H1 (cell line): ENCODE data around the gene METRN. TPM values are rescaled to one million over a fixed set of nuclear protein-coding genes. Genes with fewer than 3 reads are reported as not detected.

Source experiments
- CTCF ChIA-PET: fragments of 300-600 bp; sonication (Branson Sonifier 250); formaldehyde crosslinking; loops from one replicate; lab custom pipeline; 2021; ENCODE audit not compliant: partially characterized antibody; lab: Charles Lee
- POLR2A ChIA-PET: fragments of 300-600 bp; sonication (Branson Sonifier 250); formaldehyde crosslinking; loops from one replicate; lab custom pipeline; 2021; ENCODE audit warnings: inconsistent platforms; ENCODE audit not compliant: partially characterized antibody; lab: Charles Lee
- DNase-seq, 2 experiments: peaks; one replicate each; pipeline versions ENCODE4 v3.0.0 to v3.0.0-alpha.2; 2010 to 2022; ENCODE audit warnings: low spot score in 2 of 2, low read depth in 1 of 2, mixed read lengths in 1 of 2
- FAIRE-seq: peaks from 2 replicates; lab custom pipeline; 2011; peaks lifted over from hg19 to GRCh38; lab: Jason Lieb, UNC
- H2AFZ ChIP-seq: 2 replicates; pipeline ENCODE4 v1.8.1; 2012; ENCODE audit warnings: low read length, inconsistent platforms
- H2AK5ac ChIP-seq: 2 replicates; pipeline ENCODE4 v1.6.1; 2013; ENCODE audit warnings: low read depth, low read length
- H2BK120ac ChIP-seq: replicated peaks from 2 replicates; pipeline ENCODE3; 2013; ENCODE audit warnings: low read depth, low read length, inconsistent platforms
- H2BK12ac ChIP-seq: 2 replicates; pipeline ENCODE4 v1.6.1; 2013; ENCODE audit warnings: low read depth, low read length
- H2BK15ac ChIP-seq: 2 replicates; pipeline ENCODE4 v1.6.1; 2013; ENCODE audit warnings: low read length
- H2BK20ac ChIP-seq: 2 replicates; pipeline ENCODE4 v1.6.1; 2013; ENCODE audit warnings: low read length
- H2BK5ac ChIP-seq: 2 replicates; pipeline ENCODE4 v1.6.1; 2013; ENCODE audit warnings: low read depth, low read length
- H3K14ac ChIP-seq: 2 replicates; pipeline ENCODE4 v1.6.1; 2013; ENCODE audit warnings: inconsistent platforms; ENCODE audit not compliant: insufficient read length
- H3K18ac ChIP-seq: 2 replicates; pipeline ENCODE4 v1.6.1; 2013; ENCODE audit warnings: low read length; ENCODE audit errors: extremely low read depth
- H3K23ac ChIP-seq: 2 replicates; pipeline ENCODE4 v1.6.1; 2013; ENCODE audit warnings: inconsistent platforms; ENCODE audit not compliant: insufficient read length
- H3K23me2 ChIP-seq: 2 replicates; pipeline ENCODE4 v1.6.1; 2013; ENCODE audit warnings: low read depth, low read length
- H3K27ac ChIP-seq: 2 replicates; pipeline ENCODE4 v1.6.1; 2011; ENCODE audit warnings: low read depth, low read length, inconsistent platforms
- H3K27me3 ChIP-seq, 4 experiments: replicated peaks in 1 of 4; 1 replicate in 1 of 4; 2 replicates in 3 of 4; pipeline versions ENCODE4 v1.6.1 to v1.8.1; 2011 to 2013; ENCODE audit warnings: low read length in 3 of 4, mild to moderate bottlenecking in 3 of 4, inconsistent platforms in 2 of 4, mixed read lengths in 2 of 4, moderate library complexity in 1 of 4; ENCODE audit not compliant: control insufficient read depth in 3 of 4, insufficient read depth in 3 of 4; ENCODE audit errors: extremely low read depth in 1 of 4
- H3K36me3 ChIP-seq, 4 experiments: 2 replicates each; pipeline versions ENCODE4 v1.6.1 to v1.8.1; 2011 to 2013; ENCODE audit warnings: mild to moderate bottlenecking in 4 of 4, low read length in 3 of 4, moderate library complexity in 2 of 4, control low read depth in 1 of 4, inconsistent platforms in 1 of 4; ENCODE audit not compliant: insufficient read depth in 4 of 4, control insufficient read depth in 2 of 4
- H3K4ac ChIP-seq: replicated peaks from 2 replicates; pipeline ENCODE3; 2013; ENCODE audit warnings: low read length, low read depth, mixed read lengths, inconsistent platforms; ENCODE audit not compliant: insufficient read length
- H3K4me1 ChIP-seq, 4 experiments: replicated peaks in 1 of 4; 1 replicate in 1 of 4; 2 replicates in 3 of 4; pipeline versions ENCODE4 v1.6.1 to v1.8.1; 2011 to 2013; ENCODE audit warnings: low read length in 3 of 4, inconsistent platforms in 2 of 4, mixed read lengths in 1 of 4; ENCODE audit not compliant: insufficient read depth in 4 of 4, control insufficient read depth in 3 of 4
- H3K4me2 ChIP-seq, 2 experiments: 2 replicates each; pipeline versions ENCODE4 v1.6.1 to v1.8.1; 2011 to 2013; ENCODE audit warnings: low read depth in 2 of 2, low read length in 2 of 2, control low read depth in 1 of 2, inconsistent platforms in 1 of 2, mild to moderate bottlenecking in 1 of 2; ENCODE audit not compliant: insufficient read depth in 1 of 2
- H3K4me3 ChIP-seq, 4 experiments: fragments of 200-600, 300-600 bp in 1 of 4; sonication (generic), shearing (Covaris generic), sonication (Bioruptor Twin) in 1 of 4; 2 replicates each; pipeline versions ENCODE4 v1.5.1 to v1.8.1; 2011 to 2016; ENCODE audit warnings: low read length in 4 of 4, low read depth in 3 of 4, control low read depth in 2 of 4, inconsistent platforms in 2 of 4, mild to moderate bottlenecking in 2 of 4, mixed read lengths in 1 of 4, moderate library complexity in 1 of 4; ENCODE audit not compliant: insufficient read depth in 2 of 4; ENCODE audit errors: extremely low read depth in 1 of 4
- H3K56ac ChIP-seq: replicated peaks from 2 replicates; pipeline ENCODE3; 2013; ENCODE audit warnings: low read depth, mild to moderate bottlenecking, mixed read lengths, low read length, inconsistent platforms; ENCODE audit not compliant: insufficient read length
- H3K79me1 ChIP-seq: 2 replicates; pipeline ENCODE4 v1.6.1; 2013; ENCODE audit warnings: low read depth, low read length, control low read depth
- H3K79me2 ChIP-seq, 2 experiments: 2 replicates each; pipeline versions ENCODE4 v1.6.1 to v1.8.1; 2012 to 2013; ENCODE audit warnings: low read length in 2 of 2, mild to moderate bottlenecking in 2 of 2, inconsistent platforms in 1 of 2; ENCODE audit not compliant: insufficient read depth in 2 of 2, control insufficient read depth in 1 of 2
- H3K9ac ChIP-seq, 4 experiments: replicated peaks in 1 of 4; 1 replicate in 1 of 4; 2 replicates in 3 of 4; pipeline versions ENCODE4 v1.6.1 to v1.8.1; 2011 to 2013; ENCODE audit warnings: low read depth in 3 of 4, low read length in 3 of 4, control low read depth in 2 of 4, mild to moderate bottlenecking in 2 of 4, moderate library complexity in 2 of 4, inconsistent platforms in 1 of 4; ENCODE audit errors: extremely low read depth in 1 of 4
- H3K9me3 ChIP-seq, 2 experiments: 2 replicates each; pipeline versions ENCODE4 v1.6.1 to v1.8.1; 2012 to 2013; ENCODE audit warnings: mild to moderate bottlenecking in 2 of 2, moderate library complexity in 2 of 2, control low read depth in 1 of 2, inconsistent platforms in 1 of 2, low read depth in 1 of 2, low read length in 1 of 2, mixed read lengths in 1 of 2; ENCODE audit not compliant: insufficient read depth in 2 of 2
- H4K20me1 ChIP-seq, 2 experiments: replicated peaks in 1 of 2; 2 replicates each; pipeline versions ENCODE3 to v1.8.1; 2011 to 2013; ENCODE audit warnings: inconsistent platforms in 2 of 2, low read length in 2 of 2, mild to moderate bottlenecking in 1 of 2; ENCODE audit not compliant: insufficient read depth in 2 of 2, control insufficient read depth in 1 of 2
- H4K5ac ChIP-seq: 2 replicates; pipeline ENCODE4 v1.6.1; 2013; ENCODE audit warnings: low read length, low read depth, mixed read lengths, inconsistent platforms; ENCODE audit not compliant: insufficient read length
- H4K8ac ChIP-seq: 2 replicates; pipeline ENCODE4 v1.8.0; 2013; ENCODE audit warnings: mild to moderate bottlenecking, moderate library complexity, low read length, inconsistent platforms; ENCODE audit not compliant: insufficient read depth; ENCODE audit errors: extremely low read depth
- H4K91ac ChIP-seq: replicated peaks from 2 replicates; pipeline ENCODE3; 2013; ENCODE audit warnings: low read length, mixed read lengths, inconsistent platforms; ENCODE audit not compliant: insufficient read length
- CHD1 ChIP-seq: IDR thresholded peaks from 2 replicates; pipeline ENCODE4 v1.6.1; 2012; ENCODE audit warnings: low read depth, low read length, improper control_type of control experiment
- CHD2 ChIP-seq: IDR thresholded peaks from 2 replicates; pipeline ENCODE4 v1.6.1; 2012; ENCODE audit warnings: low read length, improper control_type of control experiment
- CTBP2 ChIP-seq: IDR thresholded peaks from 2 replicates; pipeline ENCODE4 v1.7.0; 2011; ENCODE audit warnings: borderline replicate concordance, mild to moderate bottlenecking, moderate library complexity, mixed read lengths, low read length; ENCODE audit not compliant: insufficient read depth, insufficient read length
- JUND ChIP-seq: IDR thresholded peaks from 2 replicates; pipeline ENCODE4 v1.6.1; 2011; ENCODE audit warnings: mild to moderate bottlenecking, improper control_type of control experiment, low read length
- NRF1 ChIP-seq: IDR thresholded peaks from 2 replicates; pipeline ENCODE4 v1.6.1; 2011; ENCODE audit warnings: mild to moderate bottlenecking, low read depth, low read length, improper control_type of control experiment
- POLR2A ChIP-seq, 2 experiments: IDR thresholded peaks; 1 replicate in 1 of 2; 2 replicates in 1 of 2; pipeline ENCODE4 v1.6.1; 2011; ENCODE audit warnings: low read depth in 2 of 2, low read length in 2 of 2, mild to moderate bottlenecking in 2 of 2; ENCODE audit errors: control extremely low read depth in 1 of 2
- RXRA ChIP-seq: IDR thresholded peaks from 2 replicates; pipeline ENCODE4 v1.6.1; 2011; ENCODE audit warnings: low read depth, mild to moderate bottlenecking, low read length, moderate library complexity; ENCODE audit not compliant: insufficient read depth
- SAP30 ChIP-seq: fragments of 300-600 bp; sonication (generic); IDR thresholded peaks from 2 replicates; pipeline ENCODE4 v1.7.1; 2012; ENCODE audit warnings: low read length, moderate library complexity, mild to moderate bottlenecking, inconsistent platforms; ENCODE audit not compliant: insufficient read depth, insufficient replicate concordance
- SIN3A ChIP-seq, 2 experiments: IDR thresholded peaks in 1 of 2; conservative IDR thresholded peaks in 1 of 2; 2 replicates each; pipeline ENCODE4 v1.6.1; 2011 to 2012; ENCODE audit warnings: low read length in 2 of 2, improper control_type of control experiment in 1 of 2, low read depth in 1 of 2, mild to moderate bottlenecking in 1 of 2
- SRF ChIP-seq: IDR thresholded peaks from 2 replicates; pipeline ENCODE4 v1.6.1; 2011; ENCODE audit warnings: mild to moderate bottlenecking, low read depth, low read length, moderate library complexity
- SUZ12 ChIP-seq: fragments of 200-600 bp; sonication (generic); IDR thresholded peaks from 2 replicates; pipeline ENCODE4 v1.6.1; 2012; ENCODE audit warnings: mild to moderate bottlenecking, inconsistent platforms, low read length, moderate library complexity, mixed read lengths
- YY1 ChIP-seq: IDR thresholded peaks from 2 replicates; pipeline ENCODE4 v1.6.1; 2011; ENCODE audit warnings: low read depth, mild to moderate bottlenecking, low read length
- WGBS, 2 experiments: shearing (Covaris generic) in 1 of 2; methylation state at CpG; one replicate each; pipeline versions ENCODE4 v1.1.6 to v1.1.7; 2013 to 2015; ENCODE audit warnings: low lambda C conversion rate in 2 of 2, mixed read lengths in 2 of 2, inconsistent platforms in 1 of 2, low coverage in 1 of 2, missing lambda C conversion rate in 1 of 2; ENCODE audit not compliant: insufficient replicate concordance in 2 of 2, insufficient coverage in 1 of 2, insufficient read length in 1 of 2; ENCODE audit errors: extremely low coverage in 1 of 2, missing lambda C conversion rate in 1 of 2; 5-methylcytosine and 5-hydroxymethylcytosine counted together
- polyA plus RNA-seq, 7 experiments: library from polyadenylated mRNA; depleted of rRNA in 3 of 7; stranded (reverse) in 5 of 7; unstranded in 2 of 7; fragments of >200 nt in 5 of 7; fragments of 200-250 nt in 2 of 7; gene quantifications; 1 replicate in 5 of 7; 2 replicates in 1 of 7; 4 replicates in 1 of 7; pipeline versions ENCODE4 v1.2.1 to v1.2.3, GENCODE V29; 2011 to 2013; ENCODE audit warnings: missing spikeins in 2 of 7, mixed read lengths in 2 of 7
- total RNA-seq: library from RNA; stranded (reverse); fragmentation: NEBNext Ultra II Directional; extraction: Animal tissue kit (Norgen Biotek cat#: 25700); gene quantifications from 2 replicates; pipeline ENCODE4 v1.2.1, GENCODE V29; 2021

METRN gene
- total and polyA plus RNA-seq, 2 of the 8 experiments (the other 6 are each of a cell fraction or from before 2014, with no cell fraction given): 18.7 to 25.8 TPM

GRCh38 chr16:692356-693108 is 22.4 kb upstream of the METRN start:
- no peak overlapping the region for H3K9ac ChIP-seq
- H2BK20ac ChIP-seq: no peak overlapping the region
- H3K4ac ChIP-seq: no peak overlapping the region
- peaks cover 4% of the 10 kb centered on the region for H3K79me1 ChIP-seq
- peaks cover 15% of the 10 kb centered on the region for H3K23me2 ChIP-seq
- no peak overlapping the region for H2BK5ac ChIP-seq
- no peaks in the 10 kb centered on the region for H3K9me3 ChIP-seq
- H3K4me1 ChIP-seq: peaks cover 0 to 23% (median 15%) of the 10 kb centered on the region in 4 experiments; a peak in 5 of 7 replicates
- H2AK5ac ChIP-seq: no peak overlapping the region
- no peak overlapping the region for H4K5ac ChIP-seq
- H3K14ac ChIP-seq: no peak overlapping the region
- H3K27me3 ChIP-seq: peaks cover 1 to 53% (median 34%) of the 10 kb centered on the region in 4 experiments
- no peak overlapping the region for H2AFZ ChIP-seq
- H3K27ac ChIP-seq: no peak overlapping the region
- CTCF ChIA-PET: interaction anchor here (0.9 to 2.0 kb wide), 5 partner anchors 11 to 93 kb away, joined by 3 to 7 read pairs (median 6); no protein-coding TSS in a partner anchor
- H2BK15ac ChIP-seq: no peak overlapping the region
- H3K79me2 ChIP-seq: no peaks in the 10 kb centered on the region
- no peak overlapping the region for H4K8ac ChIP-seq
- no peak overlapping the region for H2BK12ac ChIP-seq
- H3K4me2 ChIP-seq: no peak overlapping the region; a peak in 1 of 4 replicates
- WGBS, 2 experiments: 75% methylated on average over 10 of the region's 10 CpGs; no CpG with 5 or more reads in 1 of the 2 experiments
- H2BK120ac ChIP-seq: no peak overlapping the region
- DNase-seq: no peak
- H4K20me1 ChIP-seq: peaks cover 0 to 11% of the 10 kb centered on the region in 2 experiments
- no peak overlapping the region for H3K18ac ChIP-seq
- no peak overlapping the region for H3K4me3 ChIP-seq
- no peak for FAIRE-seq
- POLR2A ChIA-PET: interaction anchor here (1.1 to 4.6 kb wide), 4 partner anchors 10 to 40 kb away, joined by 3 to 48 read pairs (median 6); partner anchors contain the start of genes ANTKMT, JMJD8, RHBDL1 and STUB1
- no peak overlapping the region for H4K91ac ChIP-seq
- no peaks in the 10 kb centered on the region for H3K36me3 ChIP-seq
- no peak overlapping the region for H3K23ac ChIP-seq
- no peak overlapping the region for H3K56ac ChIP-seq
- TF ChIP-seq SRF (no peak), NRF1 (no peak), CTBP2 (no peak), CHD1 (no peak), SAP30 (no peak), YY1 (no peak), RXRA (no peak), JUND (no peak), POLR2A (IDR thresholded peaks at IDR 0.05; ENCODE audit: control extremely low read depth in 1 of 2, low read depth in 2 of 2, low read length in 2 of 2) (no peak), SUZ12 (no peak), CHD2 (no peak), SIN3A (conservative IDR thresholded peaks at IDR 0.05 in 1 of 2, IDR thresholded peaks at IDR 0.05 in 1 of 2; ENCODE audit: low read depth in 1 of 2, low read length in 2 of 2) (no peak)
